Measurements from ENCODE around the gene TEX261. TPM values are rescaled to one million over a fixed set of nuclear protein-coding genes. Genes with fewer than 3 reads are reported as not detected.

Gene TEX261
- polyA plus RNA-seq, 2 donors, result 17.5 to 23.9 TPM

DNA sequence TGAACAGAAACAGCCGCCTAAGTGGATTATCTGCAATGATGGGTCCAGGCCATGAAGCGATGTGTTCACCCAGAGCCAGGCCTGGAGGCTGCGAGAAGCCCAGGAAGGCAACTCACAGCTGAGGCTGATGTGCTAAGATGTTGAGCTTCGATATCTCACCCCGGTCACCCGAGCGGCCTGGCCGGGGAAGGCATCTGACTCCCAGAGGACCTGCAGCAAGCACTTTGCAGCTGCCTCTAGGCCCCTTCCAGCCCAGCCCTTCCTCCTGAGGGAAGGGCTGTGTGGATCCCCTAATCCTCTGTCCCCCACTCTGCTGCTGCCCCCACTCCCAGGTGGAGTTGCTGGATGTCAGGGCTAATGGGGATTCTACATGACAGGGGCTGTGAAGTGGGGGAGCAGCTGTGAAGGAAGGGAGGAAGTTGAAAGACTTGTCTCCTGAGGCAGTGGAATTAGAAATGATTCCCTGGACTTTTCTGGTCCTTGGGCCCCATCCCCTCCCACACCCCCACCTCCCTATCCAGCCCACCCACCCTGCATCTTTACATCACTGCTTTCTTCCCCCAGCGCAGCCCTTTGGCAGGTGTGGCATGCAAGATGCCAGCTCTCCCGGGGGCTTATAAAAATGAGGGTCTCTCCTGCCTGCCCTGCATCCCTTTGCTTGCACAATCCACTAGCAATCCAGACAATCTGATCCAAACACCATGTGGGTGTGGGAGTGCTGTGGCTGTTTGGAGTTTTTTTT is 54.7 kb downstream of the TEX261 start:
- no peaks in the 10 kb centered on the region for H3K27me3 ChIP-seq (ENCODE audit: control insufficient read depth in 1 of 2, insufficient read depth in 2 of 2, low read length in 2 of 2)
- no peaks in the 10 kb centered on the region for H3K9me3 ChIP-seq (ENCODE audit: control insufficient read depth in 2 of 2, insufficient read depth in 1 of 2, low read depth in 1 of 2, low read length in 1 of 2)
- H3K4me1 ChIP-seq (ENCODE audit: control insufficient read depth in 2 of 2, insufficient read depth in 2 of 2, low read length in 1 of 2), result no peaks in the 10 kb centered on the region
- H3K4me3 ChIP-seq (ENCODE audit: low read depth in 1 of 2, low read length in 2 of 2), result no peak overlapping the region
- no peaks in the 10 kb centered on the region for H3K36me3 ChIP-seq (ENCODE audit: control insufficient read depth in 2 of 2, insufficient read depth in 2 of 2, low read length in 1 of 2)
- 81 to 85% methylated on average over 10 of the region's 10 CpGs for WGBS, 2 donors
- no peak overlapping the region for H3K27ac ChIP-seq (ENCODE audit: low read depth in 2 of 2, low read length in 1 of 2)

DNA sequence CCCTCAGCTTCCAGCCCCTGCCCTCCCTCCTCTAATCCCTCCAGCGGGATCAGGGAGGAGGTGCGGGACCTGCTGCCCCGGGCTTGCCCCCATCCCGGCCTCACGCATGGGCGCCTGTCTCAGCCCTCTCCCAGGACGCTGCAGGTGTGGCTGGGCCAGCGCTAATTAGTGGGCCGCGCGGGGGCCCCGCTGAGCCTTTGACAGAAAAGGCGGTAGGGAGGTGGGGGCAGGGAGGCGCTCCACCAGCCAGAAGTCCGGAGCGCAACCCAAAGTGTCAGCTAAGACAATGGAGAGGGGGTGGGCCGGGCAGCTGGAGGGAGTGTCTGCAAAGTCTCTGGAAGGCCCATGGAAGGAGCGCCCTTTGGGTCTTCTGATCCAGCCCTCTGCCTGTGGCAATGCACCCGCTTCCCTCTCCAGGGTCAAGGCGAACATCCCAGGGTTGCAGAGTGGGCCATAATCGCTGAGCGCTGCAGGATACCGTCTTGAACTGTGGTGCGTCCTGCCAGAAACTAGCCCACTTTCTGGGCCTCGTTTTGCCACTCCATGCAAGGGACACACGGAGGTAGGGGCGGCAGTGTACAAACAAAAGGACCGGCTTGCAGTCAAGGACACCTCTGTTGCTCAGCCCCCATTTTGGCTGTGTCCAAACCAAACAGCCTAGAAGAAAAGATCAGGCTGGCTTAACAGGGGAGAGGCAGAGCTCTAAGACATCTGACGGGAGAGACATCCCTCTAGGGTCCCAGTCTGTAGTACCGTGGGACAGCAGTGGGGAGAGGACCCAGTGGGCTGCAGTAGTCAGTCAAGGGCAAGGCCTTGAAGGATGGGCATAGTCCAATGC is 55.5 kb downstream of the TEX261 start:
- 47 to 51% methylated on average over 30 of the region's 30 CpGs for WGBS, 2 donors
- Histone ChIP-seq H3K27me3 (ENCODE audit: control insufficient read depth in 1 of 2, insufficient read depth in 2 of 2, low read length in 2 of 2) (no peaks in the 10 kb centered on the region), H3K4me3 (ENCODE audit: low read depth in 1 of 2, low read length in 2 of 2) (no peak overlapping the region), H3K36me3 (ENCODE audit: control insufficient read depth in 2 of 2, insufficient read depth in 2 of 2, low read length in 1 of 2) (no peaks in the 10 kb centered on the region), H3K9me3 (ENCODE audit: control insufficient read depth in 2 of 2, insufficient read depth in 1 of 2, low read depth in 1 of 2, low read length in 1 of 2) (no peaks in the 10 kb centered on the region), H3K4me1 (ENCODE audit: control insufficient read depth in 2 of 2, insufficient read depth in 2 of 2, low read length in 1 of 2) (no peaks in the 10 kb centered on the region), H3K27ac (ENCODE audit: low read depth in 2 of 2, low read length in 1 of 2) (no peak overlapping the region)

DNA sequence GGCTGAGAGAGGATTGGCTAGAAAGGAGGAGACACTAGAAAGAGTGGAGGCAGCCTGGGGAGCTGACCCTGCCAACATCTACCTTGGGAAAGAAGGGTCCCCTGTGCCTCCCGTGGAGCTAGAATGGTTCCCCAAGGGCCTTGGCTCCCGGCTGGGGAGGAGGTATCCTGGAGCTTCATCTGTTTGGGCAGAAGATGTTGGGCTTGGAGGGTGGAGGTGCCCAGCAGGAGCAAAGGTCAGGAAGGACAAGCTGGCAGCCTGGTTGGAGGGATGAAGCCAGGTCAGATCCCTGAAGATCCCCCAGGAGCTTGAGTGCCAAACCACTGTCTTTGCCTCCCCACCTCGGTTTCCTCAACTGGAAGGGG is 56.1 kb downstream of the TEX261 start:
- Histone ChIP-seq H3K36me3 (ENCODE audit: control insufficient read depth in 2 of 2, insufficient read depth in 2 of 2, low read length in 1 of 2) (no peaks in the 10 kb centered on the region), H3K4me1 (ENCODE audit: control insufficient read depth in 2 of 2, insufficient read depth in 2 of 2, low read length in 1 of 2) (no peaks in the 10 kb centered on the region), H3K9me3 (ENCODE audit: control insufficient read depth in 2 of 2, insufficient read depth in 1 of 2, low read depth in 1 of 2, low read length in 1 of 2) (no peaks in the 10 kb centered on the region), H3K4me3 (ENCODE audit: low read depth in 1 of 2, low read length in 2 of 2) (no peak overlapping the region), H3K27ac (ENCODE audit: low read depth in 2 of 2, low read length in 1 of 2) (no peak overlapping the region), H3K27me3 (ENCODE audit: control insufficient read depth in 1 of 2, insufficient read depth in 2 of 2, low read length in 2 of 2) (no peaks in the 10 kb centered on the region)
- WGBS, 2 donors, result 48 to 61% methylated on average over 3 of the region's 3 CpGs

DNA sequence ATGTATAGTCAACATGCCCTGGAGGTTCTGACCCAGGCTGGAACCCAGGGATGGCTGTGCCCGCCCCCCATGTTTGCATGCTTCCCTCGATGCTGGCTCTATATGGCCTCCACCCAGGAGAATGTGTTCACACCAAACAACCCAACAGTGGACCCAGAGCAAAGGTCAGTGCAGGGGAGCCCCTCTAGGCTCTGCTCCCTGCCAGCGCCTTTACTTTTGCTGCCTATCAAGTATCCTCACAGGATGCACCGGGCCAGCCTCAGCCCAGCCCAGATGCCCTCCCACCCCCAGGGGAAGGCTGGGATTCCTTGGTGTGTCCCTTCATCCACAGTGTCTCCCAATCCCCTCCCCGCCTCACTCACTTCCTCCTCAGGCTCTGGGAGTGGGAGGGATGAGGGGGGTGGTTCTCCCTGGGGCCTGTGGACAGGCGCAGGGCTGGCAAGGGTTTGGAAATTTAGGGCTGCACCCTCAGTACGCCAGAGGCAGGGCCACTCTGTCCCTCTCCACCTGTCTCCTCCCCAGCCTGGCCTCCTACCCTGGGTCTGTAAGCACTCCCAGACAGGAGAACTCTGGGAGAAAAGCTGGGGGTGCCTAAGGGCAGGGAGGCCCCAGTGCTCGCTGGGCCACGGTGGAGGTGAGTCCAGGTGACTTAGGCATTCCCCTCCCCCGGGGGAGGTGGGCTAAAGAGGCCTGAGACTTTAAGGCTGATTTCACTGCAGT is 56.6 kb downstream of the TEX261 start:
- H3K4me3 ChIP-seq (ENCODE audit: low read depth in 1 of 2, low read length in 2 of 2), result no peak overlapping the region
- 64 to 70% methylated on average over 10 of the region's 10 CpGs for WGBS, 2 donors
- no peaks in the 10 kb centered on the region for H3K4me1 ChIP-seq (ENCODE audit: control insufficient read depth in 2 of 2, insufficient read depth in 2 of 2, low read length in 1 of 2)
- H3K27me3 ChIP-seq (ENCODE audit: control insufficient read depth in 1 of 2, insufficient read depth in 2 of 2, low read length in 2 of 2), result no peaks in the 10 kb centered on the region
- no peak overlapping the region for H3K27ac ChIP-seq (ENCODE audit: low read depth in 2 of 2, low read length in 1 of 2)
- no peaks in the 10 kb centered on the region for H3K36me3 ChIP-seq (ENCODE audit: control insufficient read depth in 2 of 2, insufficient read depth in 2 of 2, low read length in 1 of 2)
- H3K9me3 ChIP-seq (ENCODE audit: control insufficient read depth in 2 of 2, insufficient read depth in 1 of 2, low read depth in 1 of 2, low read length in 1 of 2), result no peaks in the 10 kb centered on the region

DNA sequence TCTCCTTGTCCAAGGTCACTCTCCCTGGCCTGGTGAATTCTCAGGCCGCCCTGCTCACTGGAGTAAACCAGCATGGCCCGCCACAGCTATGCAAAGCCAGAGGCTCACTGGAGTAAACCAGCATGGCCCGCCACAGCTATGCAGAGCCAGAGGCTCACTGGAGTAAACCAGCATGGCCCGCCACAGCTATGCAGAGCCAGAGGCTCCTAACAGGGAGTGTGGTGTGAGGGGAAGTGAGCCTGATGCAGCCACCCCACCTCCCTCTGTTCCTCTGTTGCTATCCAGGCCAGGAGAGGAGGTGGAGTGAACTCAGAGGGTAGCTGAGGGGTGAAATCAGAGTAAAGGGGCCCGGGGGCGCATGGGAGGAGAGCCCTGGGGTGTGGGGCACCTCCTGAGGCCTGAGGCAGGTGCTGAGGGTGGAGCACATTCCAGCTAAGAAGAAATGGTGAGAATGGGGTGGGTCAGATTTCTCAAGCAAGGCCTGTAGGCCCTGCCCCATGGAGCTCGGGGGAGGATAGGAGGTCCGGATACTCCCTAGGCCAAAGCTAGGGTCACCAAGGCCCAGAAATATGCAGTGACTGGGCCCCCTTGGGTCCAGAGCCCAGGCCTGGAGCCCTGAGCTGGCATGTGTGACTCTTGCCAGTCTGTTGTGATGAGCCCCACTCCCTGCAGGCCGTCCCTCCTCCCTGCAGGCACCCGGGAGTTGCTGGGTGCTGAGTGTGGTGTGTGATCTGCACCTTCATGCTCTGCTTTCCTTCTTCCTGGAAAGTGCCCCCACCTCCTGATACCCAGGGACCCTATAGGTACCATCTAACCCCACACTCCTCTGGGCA is 57.5 kb downstream of the TEX261 start:
- no peak overlapping the region for H3K27ac ChIP-seq (ENCODE audit: low read depth in 2 of 2, low read length in 1 of 2)
- H3K4me1 ChIP-seq (ENCODE audit: control insufficient read depth in 2 of 2, insufficient read depth in 2 of 2, low read length in 1 of 2), result no peaks in the 10 kb centered on the region
- H3K36me3 ChIP-seq (ENCODE audit: control insufficient read depth in 2 of 2, insufficient read depth in 2 of 2, low read length in 1 of 2), result no peaks in the 10 kb centered on the region
- H3K27me3 ChIP-seq (ENCODE audit: control insufficient read depth in 1 of 2, insufficient read depth in 2 of 2, low read length in 2 of 2), result no peaks in the 10 kb centered on the region
- no peaks in the 10 kb centered on the region for H3K9me3 ChIP-seq (ENCODE audit: control insufficient read depth in 2 of 2, insufficient read depth in 1 of 2, low read depth in 1 of 2, low read length in 1 of 2)
- no peak overlapping the region for H3K4me3 ChIP-seq (ENCODE audit: low read depth in 1 of 2, low read length in 2 of 2)
- WGBS, 2 donors, result 63 to 84% methylated on average over 10 of the region's 10 CpGs

DNA sequence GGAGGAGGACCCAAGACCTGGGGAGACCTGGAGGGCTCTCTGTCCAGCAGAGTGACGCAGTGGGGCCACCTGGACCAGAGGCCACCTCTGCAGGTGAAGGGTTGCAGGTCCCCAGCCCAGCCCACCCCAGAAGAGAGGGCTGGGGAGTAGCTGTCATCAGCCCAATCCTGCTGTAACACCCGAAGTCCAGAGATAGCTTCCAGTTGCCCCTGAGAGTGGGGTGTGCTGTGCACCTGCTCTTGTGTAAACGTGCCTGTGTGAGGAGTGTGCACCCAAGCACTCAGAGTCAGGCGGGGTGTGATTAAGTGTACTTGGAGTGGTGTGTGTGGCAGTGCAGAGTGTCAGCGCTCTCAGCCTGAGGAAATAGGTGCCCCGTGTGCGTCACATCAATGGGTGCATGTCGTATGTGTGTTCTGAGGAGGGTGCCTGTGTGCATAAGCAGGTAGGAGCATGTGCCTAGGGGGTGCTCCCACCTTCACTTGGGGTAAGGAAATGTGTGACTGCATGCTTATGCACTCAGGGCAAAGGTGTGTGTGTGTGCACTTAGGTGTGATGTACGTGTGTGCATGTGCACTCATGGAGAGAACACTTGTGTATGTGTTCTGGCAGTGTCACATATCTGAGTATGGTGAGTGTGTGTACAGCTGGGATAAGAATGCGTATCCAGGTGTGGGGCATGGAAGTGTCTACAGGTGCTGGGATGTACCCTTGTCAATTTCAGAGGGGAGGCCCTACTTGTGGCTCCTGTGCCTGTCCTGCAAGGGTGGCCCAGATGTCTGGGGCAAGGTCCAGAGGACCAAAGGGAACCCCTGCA is 58.3 kb downstream of the TEX261 start:
- Histone ChIP-seq H3K4me3 (ENCODE audit: low read depth in 1 of 2, low read length in 2 of 2) (no peak overlapping the region), H3K4me1 (ENCODE audit: control insufficient read depth in 2 of 2, insufficient read depth in 2 of 2, low read length in 1 of 2) (no peaks in the 10 kb centered on the region), H3K36me3 (ENCODE audit: control insufficient read depth in 2 of 2, insufficient read depth in 2 of 2, low read length in 1 of 2) (no peaks in the 10 kb centered on the region), H3K27me3 (ENCODE audit: control insufficient read depth in 1 of 2, insufficient read depth in 2 of 2, low read length in 2 of 2) (no peaks in the 10 kb centered on the region), H3K27ac (ENCODE audit: low read depth in 2 of 2, low read length in 1 of 2) (no peak overlapping the region), H3K9me3 (ENCODE audit: control insufficient read depth in 2 of 2, insufficient read depth in 1 of 2, low read depth in 1 of 2, low read length in 1 of 2) (no peaks in the 10 kb centered on the region)
- WGBS, 2 donors, result 72 to 75% methylated on average over 10 of the region's 10 CpGs

Other genes starting within 250 kb of the TEX261 start
- gene ADD2, start 226.7 kb downstream of the TEX261 start, polyA plus RNA-seq, result under 1 TPM; 0.09 to 0.12 TPM
- under 1 TPM in 1 of 2 donors, not detected in 1; 0.07 TPM for gene FIGLA, start 204.2 kb downstream of the TEX261 start, polyA plus RNA-seq
- gene CLEC4F, start 174.3 kb downstream of the TEX261 start, polyA plus RNA-seq, result under 1 TPM; 0.14 to 0.51 TPM
- 10 to 100 TPM in 1 of 2 donors, under 1 TPM in 1; 0.94 to 10.2 TPM for gene CD207, start 159.1 kb downstream of the TEX261 start, polyA plus RNA-seq
- under 1 TPM; 0.51 to 0.79 TPM for gene VAX2, start 94.3 kb downstream of the TEX261 start, polyA plus RNA-seq
- under 1 TPM; 0.13 to 0.88 TPM for gene ATP6V1B1, start 59.0 kb downstream of the TEX261 start, polyA plus RNA-seq
- gene ANKRD53, start 16.2 kb downstream of the TEX261 start, polyA plus RNA-seq, result 1 to 10 TPM in 1 of 2 donors, under 1 TPM in 1; 0.35 to 1.0 TPM
- gene NAGK, start 73.8 kb upstream of the TEX261 start, polyA plus RNA-seq, result 100 to 1,000 TPM; 356 to 374 TPM
- gene MCEE, start 135.4 kb upstream of the TEX261 start, polyA plus RNA-seq, result 10 to 100 TPM; 37.0 to 41.2 TPM
- gene MPHOSPH10, start 135.8 kb upstream of the TEX261 start, polyA plus RNA-seq, result 10 to 100 TPM; 29.3 to 40.5 TPM
- gene PAIP2B, start 232.2 kb upstream of the TEX261 start, polyA plus RNA-seq, result 1 to 10 TPM; 4.7 to 5.0 TPM

Measured in esophagus (tissue), 2 donors.